Activated T-cell treated with anti-CD3 and anti-CD28 coated beads, Interleukin-2, amount 50 U/mL, for 4 hours (primary cell): Measurements from ENCODE around the gene CXCL13. TPM values are rescaled to one million over a fixed set of nuclear protein-coding genes. Genes with fewer than 3 reads are reported as not detected.

ENCODE experiments used
- ATAC-seq, 2 donors: fragments of 200-7000 bp; cut with Tn5 transposase; one replicate each; pipeline ENCODE4 v1.10.0; 2021
- DNase-seq: peaks from one replicate; pipeline ENCODE4 v3.0.0-alpha.2; 2020
- H3K27me3 Mint-ChIP-seq: one replicate; pipeline ENCODE4 v1.8.0; 2021; ENCODE audit warnings: low read depth, mixed read lengths
- H3K36me3 Mint-ChIP-seq: one replicate; pipeline ENCODE4 v1.8.0; 2022; ENCODE audit warnings: mixed read lengths; ENCODE audit not compliant: insufficient read depth
- H3K4me1 Mint-ChIP-seq: one replicate; pipeline ENCODE4 v1.8.0; 2021; ENCODE audit warnings: low read depth, mixed read lengths
- H3K4me3 Mint-ChIP-seq: one replicate; pipeline ENCODE4 v1.8.0; 2021; ENCODE audit warnings: mild to moderate bottlenecking, moderate library complexity, mixed read lengths
- H3K9me3 Mint-ChIP-seq: one replicate; pipeline ENCODE4 v1.8.0; 2021; ENCODE audit warnings: mixed read lengths
- total RNA-seq, 3 donors: library from RNA; stranded (reverse); gene quantifications; one replicate each; pipeline ENCODE4 v1.2.1, GENCODE V29; 2021

The CXCL13 gene
- total RNA-seq, 3 donors from 2014 or later: 0.56 to 2.8 (median 1.7) TPM

- no peak overlapping the region for H3K4me3 Mint-ChIP-seq
- no peaks in the 10 kb centered on the region for H3K36me3 Mint-ChIP-seq
Observed at GRCh38 chr4:77590482-77590881, 15.1 kb upstream of the CXCL13 start.

GRCh38 chr4:77591532-77591931 lies 14.1 kb upstream of the CXCL13 start:
- H3K4me1 Mint-ChIP-seq: peaks cover 57% of the 10 kb centered on the region
- H3K36me3 Mint-ChIP-seq: no peaks in the 10 kb centered on the region
- ATAC-seq (no peak), DNase-seq (no peak)
- no peaks in the 10 kb centered on the region for H3K9me3 Mint-ChIP-seq
- no peak overlapping the region for H3K4me3 Mint-ChIP-seq
- H3K27me3 Mint-ChIP-seq: peaks cover 5% of the 10 kb centered on the region

More at GRCh38 chr4:77590482-77590881, 15.1 kb upstream of the CXCL13 start:
- H3K9me3 Mint-ChIP-seq: no peaks in the 10 kb centered on the region
- peaks cover 1% of the 10 kb centered on the region for H3K27me3 Mint-ChIP-seq
- no peak for DNase-seq
- H3K4me1 Mint-ChIP-seq: peaks cover 59% of the 10 kb centered on the region
- no peak for ATAC-seq

- H3K27me3 Mint-ChIP-seq: peaks cover 9% of the 10 kb centered on the region
- peaks cover 45% of the 10 kb centered on the region for H3K4me1 Mint-ChIP-seq
- H3K36me3 Mint-ChIP-seq: no peaks in the 10 kb centered on the region
- ATAC-seq (peak; percentile 46 to 56), DNase-seq (no peak)
- no peaks in the 10 kb centered on the region for H3K9me3 Mint-ChIP-seq
- H3K4me3 Mint-ChIP-seq: no peak overlapping the region
Observed at GRCh38 chr4:77593101-77593500, 12.5 kb upstream of the CXCL13 start.

GRCh38 chr4:77593993-77594392 lies 11.6 kb upstream of the CXCL13 start:
- Mint-ChIP-seq H3K27me3 (peaks cover 9% of the 10 kb centered on the region), H3K4me3 (no peak overlapping the region)

GRCh38 chr4:77595364-77595973 lies 10.2 kb upstream of the CXCL13 start:
- DNase-seq (no peak), ATAC-seq (peak; percentile 65 to 70)
- H3K27me3 Mint-ChIP-seq: peaks cover 15% of the 10 kb centered on the region
- H3K4me3 Mint-ChIP-seq: no peak overlapping the region
- H3K4me1 Mint-ChIP-seq: peaks cover 37% of the 10 kb centered on the region
- H3K36me3 Mint-ChIP-seq: no peaks in the 10 kb centered on the region
- H3K9me3 Mint-ChIP-seq: no peaks in the 10 kb centered on the region

More at GRCh38 chr4:77593993-77594392, 11.6 kb upstream of the CXCL13 start:
- DNase-seq (no peak), ATAC-seq (no peak)
- Mint-ChIP-seq H3K4me1 (peaks cover 38% of the 10 kb centered on the region), H3K36me3 (no peaks in the 10 kb centered on the region), H3K9me3 (no peaks in the 10 kb centered on the region)

GRCh38 chr4:77599378-77599777 lies 6.2 kb upstream of the CXCL13 start:
- Mint-ChIP-seq H3K9me3 (no peaks in the 10 kb centered on the region), H3K36me3 (no peaks in the 10 kb centered on the region), H3K4me3 (no peak overlapping the region), H3K27me3 (peaks cover 18% of the 10 kb centered on the region), H3K4me1 (peaks cover 16% of the 10 kb centered on the region)
- ATAC-seq (no peak), DNase-seq (no peak)

GRCh38 chr4:77600521-77601451 lies 4.8 kb upstream of the CXCL13 start:
- no peaks in the 10 kb centered on the region for H3K36me3 Mint-ChIP-seq
- H3K27me3 Mint-ChIP-seq: peaks cover 16% of the 10 kb centered on the region
- no peaks in the 10 kb centered on the region for H3K9me3 Mint-ChIP-seq
- H3K4me3 Mint-ChIP-seq: no peak overlapping the region
- ATAC-seq (peak; percentile 58 to 62), DNase-seq (no peak)
- H3K4me1 Mint-ChIP-seq: peaks cover 5% of the 10 kb centered on the region

GRCh38 chr4:77601614-77602187 lies 3.9 kb upstream of the CXCL13 start:
- Mint-ChIP-seq H3K9me3 (no peaks in the 10 kb centered on the region), H3K27me3 (peaks cover 15% of the 10 kb centered on the region), H3K4me1 (peaks cover 4% of the 10 kb centered on the region), H3K4me3 (no peak overlapping the region), H3K36me3 (no peaks in the 10 kb centered on the region)
- DNase-seq (no peak), ATAC-seq (no peak)

- no peaks in the 10 kb centered on the region for H3K9me3 Mint-ChIP-seq
- no peaks in the 10 kb centered on the region for H3K36me3 Mint-ChIP-seq
- H3K27me3 Mint-ChIP-seq: peaks cover 8% of the 10 kb centered on the region
- H3K4me3 Mint-ChIP-seq: no peak overlapping the region
- DNase-seq (no peak), ATAC-seq (no peak)
- no peaks in the 10 kb centered on the region for H3K4me1 Mint-ChIP-seq
Observed at GRCh38 chr4:77613267-77613666, 7.6 kb downstream of the CXCL13 start.

GRCh38 chr4:77615153-77615552 lies 9.5 kb downstream of the CXCL13 start:
- H3K4me1 Mint-ChIP-seq: peaks cover 2% of the 10 kb centered on the region
- ATAC-seq: no peak
- H3K9me3 Mint-ChIP-seq: no peaks in the 10 kb centered on the region
- no peaks in the 10 kb centered on the region for H3K36me3 Mint-ChIP-seq
- H3K27me3 Mint-ChIP-seq: peaks cover 11% of the 10 kb centered on the region
- no peak for DNase-seq
- H3K4me3 Mint-ChIP-seq: no peak overlapping the region

- DNase-seq (no peak), ATAC-seq (no peak)
- H3K4me1 Mint-ChIP-seq: peaks cover 2% of the 10 kb centered on the region
- peaks cover 9% of the 10 kb centered on the region for H3K27me3 Mint-ChIP-seq
- H3K9me3 Mint-ChIP-seq: no peaks in the 10 kb centered on the region
- H3K36me3 Mint-ChIP-seq: no peaks in the 10 kb centered on the region
- H3K4me3 Mint-ChIP-seq: no peak overlapping the region
Observed at GRCh38 chr4:77617203-77617602, 11.6 kb downstream of the CXCL13 start.

- peak; percentile 52 for DNase-seq
- ATAC-seq: peak; percentile 82 to 90
- H3K36me3 Mint-ChIP-seq: no peaks in the 10 kb centered on the region
- peaks cover 8% of the 10 kb centered on the region for H3K27me3 Mint-ChIP-seq
- H3K4me3 Mint-ChIP-seq: no peak overlapping the region
- peaks cover 2% of the 10 kb centered on the region for H3K4me1 Mint-ChIP-seq
- no peaks in the 10 kb centered on the region for H3K9me3 Mint-ChIP-seq
Observed at GRCh38 chr4:77618383-77619241, 13.0 kb downstream of the CXCL13 start.

GRCh38 chr4:77619408-77619807 lies 13.8 kb downstream of the CXCL13 start:
- H3K36me3 Mint-ChIP-seq: no peaks in the 10 kb centered on the region
- H3K4me3 Mint-ChIP-seq: no peak overlapping the region
- no peak for ATAC-seq

GRCh38 chr4:77621254-77621653 lies 15.6 kb downstream of the CXCL13 start:
- DNase-seq (no peak), ATAC-seq (no peak)
- H3K9me3 Mint-ChIP-seq: no peaks in the 10 kb centered on the region
- no peaks in the 10 kb centered on the region for H3K36me3 Mint-ChIP-seq
- H3K27me3 Mint-ChIP-seq: peaks cover 4% of the 10 kb centered on the region
- peaks cover 2% of the 10 kb centered on the region for H3K4me1 Mint-ChIP-seq
- H3K4me3 Mint-ChIP-seq: no peak overlapping the region

More at GRCh38 chr4:77619408-77619807, 13.8 kb downstream of the CXCL13 start:
- Mint-ChIP-seq H3K27me3 (peaks cover 8% of the 10 kb centered on the region), H3K4me1 (peaks cover 2% of the 10 kb centered on the region), H3K9me3 (no peaks in the 10 kb centered on the region)
- DNase-seq: no peak
